GM18519 (cell line): Measurements from ENCODE around the gene MYO15A.

Experiments used
- ATAC-seq: cut with Tn5 transposase; IDR thresholded peaks from one replicate; pipeline ENCODE4 v1.9.1; 2021; ENCODE audit warnings: mild to moderate bottlenecking, moderate library complexity; ENCODE audit not compliant: unreplicated experiment, low FRiP score

The MYO15A gene, protein sequence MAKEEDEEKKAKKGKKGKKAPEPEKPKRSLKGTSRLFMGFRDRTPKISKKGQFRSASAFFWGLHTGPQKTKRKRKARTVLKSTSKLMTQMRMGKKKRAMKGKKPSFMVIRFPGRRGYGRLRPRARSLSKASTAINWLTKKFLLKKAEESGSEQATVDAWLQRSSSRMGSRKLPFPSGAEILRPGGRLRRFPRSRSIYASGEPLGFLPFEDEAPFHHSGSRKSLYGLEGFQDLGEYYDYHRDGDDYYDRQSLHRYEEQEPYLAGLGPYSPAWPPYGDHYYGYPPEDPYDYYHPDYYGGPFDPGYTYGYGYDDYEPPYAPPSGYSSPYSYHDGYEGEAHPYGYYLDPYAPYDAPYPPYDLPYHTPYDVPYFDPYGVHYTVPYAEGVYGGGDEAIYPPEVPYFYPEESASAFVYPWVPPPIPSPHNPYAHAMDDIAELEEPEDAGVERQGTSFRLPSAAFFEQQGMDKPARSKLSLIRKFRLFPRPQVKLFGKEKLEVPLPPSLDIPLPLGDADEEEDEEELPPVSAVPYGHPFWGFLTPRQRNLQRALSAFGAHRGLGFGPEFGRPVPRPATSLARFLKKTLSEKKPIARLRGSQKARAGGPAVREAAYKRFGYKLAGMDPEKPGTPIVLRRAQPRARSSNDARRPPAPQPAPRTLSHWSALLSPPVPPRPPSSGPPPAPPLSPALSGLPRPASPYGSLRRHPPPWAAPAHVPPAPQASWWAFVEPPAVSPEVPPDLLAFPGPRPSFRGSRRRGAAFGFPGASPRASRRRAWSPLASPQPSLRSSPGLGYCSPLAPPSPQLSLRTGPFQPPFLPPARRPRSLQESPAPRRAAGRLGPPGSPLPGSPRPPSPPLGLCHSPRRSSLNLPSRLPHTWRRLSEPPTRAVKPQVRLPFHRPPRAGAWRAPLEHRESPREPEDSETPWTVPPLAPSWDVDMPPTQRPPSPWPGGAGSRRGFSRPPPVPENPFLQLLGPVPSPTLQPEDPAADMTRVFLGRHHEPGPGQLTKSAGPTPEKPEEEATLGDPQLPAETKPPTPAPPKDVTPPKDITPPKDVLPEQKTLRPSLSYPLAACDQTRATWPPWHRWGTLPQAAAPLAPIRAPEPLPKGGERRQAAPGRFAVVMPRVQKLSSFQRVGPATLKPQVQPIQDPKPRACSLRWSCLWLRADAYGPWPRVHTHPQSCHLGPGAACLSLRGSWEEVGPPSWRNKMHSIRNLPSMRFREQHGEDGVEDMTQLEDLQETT (N-terminal part only)

DNA sequence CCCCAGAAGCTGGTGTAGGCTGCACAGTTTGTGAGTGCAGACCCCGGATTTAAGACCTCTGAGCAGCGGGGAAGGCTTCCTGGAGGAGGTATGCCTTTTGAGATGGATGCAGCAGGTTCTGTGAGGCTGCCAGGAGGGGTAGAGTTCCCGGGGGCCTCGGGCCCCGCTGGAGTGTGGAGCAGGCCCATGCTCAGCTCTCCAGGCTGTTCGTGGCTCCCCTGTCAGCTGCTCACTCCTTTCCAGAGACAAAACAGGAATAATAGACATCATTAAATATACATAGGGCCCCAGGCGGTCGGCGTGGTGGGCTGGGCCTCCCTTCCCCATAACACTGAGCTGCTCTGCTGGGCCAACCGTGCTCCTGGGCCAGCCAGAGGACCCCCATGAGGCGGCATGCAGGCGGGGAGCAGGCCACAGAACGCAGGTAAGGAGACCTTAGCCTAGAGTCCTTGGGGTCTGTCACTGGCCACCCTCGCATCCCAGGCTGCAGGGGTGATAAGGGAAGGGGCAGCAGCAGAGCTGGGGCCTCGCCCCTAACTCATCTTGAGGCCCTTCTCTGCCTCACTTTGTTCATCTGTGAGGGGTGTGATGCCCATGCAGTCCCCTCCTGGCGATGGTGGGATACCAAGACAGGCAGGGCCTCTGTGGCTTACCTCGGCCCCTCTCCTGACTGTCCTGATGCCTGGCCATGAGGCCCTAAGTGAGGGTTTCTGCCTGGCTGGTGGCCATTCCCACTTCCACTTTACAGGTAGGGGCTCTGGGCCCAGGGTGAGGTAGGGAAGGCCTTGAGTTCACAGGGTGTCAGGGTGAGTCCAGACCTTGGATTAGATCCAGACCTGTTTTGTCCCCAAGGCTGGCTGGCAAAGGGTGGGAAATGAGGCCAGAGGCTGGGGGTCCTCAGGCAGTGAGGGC is at the start of gene MYO15A:
MYO15A (plus strand) TSS at position 356 of the 912 bp plus-strand sequence. CDS start 10,045 bp downstream, outside the sequence.
- no peak for ATAC-seq

DNA sequence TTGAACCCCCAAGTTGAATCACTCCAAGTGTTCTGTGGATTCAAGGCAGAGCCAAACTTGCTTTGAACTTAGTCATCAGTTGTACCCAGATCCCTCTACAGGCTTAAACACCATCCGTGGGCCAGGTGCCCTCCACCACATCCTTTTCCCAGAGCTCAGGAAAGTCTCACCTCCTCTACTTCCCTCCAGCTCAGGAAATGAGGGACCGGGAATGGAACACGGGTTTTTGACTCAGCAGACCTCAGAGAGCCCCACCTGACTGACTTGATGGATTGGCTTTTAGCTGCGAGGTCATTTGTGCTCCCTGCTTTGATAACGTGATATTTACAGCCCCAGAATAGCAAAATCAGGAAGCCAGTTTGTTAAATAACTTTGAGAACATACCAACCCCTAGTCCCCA is 49.3 kb upstream of the MYO15A start:
- no peak for ATAC-seq

DNA sequence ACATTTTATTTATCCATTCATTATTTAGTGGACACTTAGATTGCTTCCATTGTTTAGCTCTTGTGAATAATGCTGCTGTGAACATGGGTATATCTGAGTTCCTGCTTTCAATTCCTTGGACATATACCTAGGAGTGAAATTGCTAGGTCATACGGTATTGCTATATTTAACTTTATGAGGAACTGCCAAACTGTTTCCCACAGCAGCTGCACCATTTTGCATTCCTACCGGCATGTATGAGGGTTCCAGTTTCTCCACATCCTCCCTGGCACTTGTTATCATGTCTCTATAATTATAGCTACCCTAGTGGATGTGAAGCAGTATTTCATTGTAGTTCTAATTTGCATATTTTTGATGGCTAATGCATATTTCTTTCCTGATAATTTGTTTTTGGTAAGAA is 44.5 kb upstream of the MYO15A start:
- no peak for ATAC-seq

DNA sequence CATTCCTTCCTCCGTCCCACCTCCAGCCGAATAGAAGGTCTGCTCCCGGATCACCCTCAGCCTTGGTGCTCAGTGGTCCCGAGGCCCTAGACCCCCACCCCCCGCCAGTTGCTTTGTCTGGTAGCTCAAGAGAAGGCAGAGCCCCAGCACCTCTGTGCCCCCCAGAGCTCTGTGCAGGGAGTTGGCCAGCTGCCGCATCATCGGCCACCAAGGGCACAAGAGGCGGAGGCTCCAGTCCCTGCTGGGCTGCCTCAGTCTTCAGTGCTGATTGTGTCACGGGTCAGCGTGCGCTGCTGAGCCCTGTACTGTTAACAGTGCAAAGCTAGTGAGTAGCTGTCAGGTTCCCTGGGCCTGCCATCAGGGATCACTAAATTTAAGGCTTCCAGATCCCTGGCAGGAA is 43.0 kb upstream of the MYO15A start:
- ATAC-seq: no peak

DNA sequence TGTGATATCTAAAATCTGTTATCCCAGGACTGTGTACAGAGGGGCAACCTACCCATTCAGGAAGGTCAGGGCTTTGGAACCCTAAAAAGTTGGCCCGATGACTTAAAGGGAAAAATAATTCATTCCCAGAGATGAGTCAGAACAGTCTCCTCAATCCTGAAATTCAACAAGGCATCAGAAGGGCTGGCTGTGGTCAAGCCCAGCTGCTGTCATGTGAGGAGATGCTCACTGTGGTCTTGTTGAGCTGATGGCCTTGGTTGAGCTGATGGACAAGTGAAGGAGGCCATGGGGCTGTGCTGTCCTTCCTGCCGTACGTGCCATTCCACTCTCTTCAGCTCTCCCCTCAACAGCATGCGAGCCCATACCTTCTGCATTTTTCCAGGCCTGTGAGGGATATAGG is 41.7 kb upstream of the MYO15A start:
- ATAC-seq: no peak

DNA sequence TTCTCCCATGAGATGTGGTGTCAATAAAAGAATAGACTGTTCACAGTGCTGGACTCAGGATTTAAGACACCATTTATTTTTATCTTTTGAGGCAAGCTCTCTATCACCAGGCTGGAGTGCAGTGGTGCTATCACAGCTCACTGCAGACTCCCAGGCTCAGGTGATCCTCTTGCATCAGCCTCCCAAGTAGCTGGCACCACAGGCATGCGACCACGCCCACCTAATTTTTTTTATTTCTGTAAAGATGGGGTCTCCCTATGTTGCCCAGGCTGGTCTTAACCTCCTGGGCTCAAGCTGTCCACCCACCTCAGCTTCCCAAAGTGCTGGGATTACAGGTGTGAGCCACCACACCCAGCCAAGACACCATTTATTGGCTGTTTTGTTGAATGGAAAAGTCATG is 39.5 kb upstream of the MYO15A start:
- ATAC-seq: no peak

DNA sequence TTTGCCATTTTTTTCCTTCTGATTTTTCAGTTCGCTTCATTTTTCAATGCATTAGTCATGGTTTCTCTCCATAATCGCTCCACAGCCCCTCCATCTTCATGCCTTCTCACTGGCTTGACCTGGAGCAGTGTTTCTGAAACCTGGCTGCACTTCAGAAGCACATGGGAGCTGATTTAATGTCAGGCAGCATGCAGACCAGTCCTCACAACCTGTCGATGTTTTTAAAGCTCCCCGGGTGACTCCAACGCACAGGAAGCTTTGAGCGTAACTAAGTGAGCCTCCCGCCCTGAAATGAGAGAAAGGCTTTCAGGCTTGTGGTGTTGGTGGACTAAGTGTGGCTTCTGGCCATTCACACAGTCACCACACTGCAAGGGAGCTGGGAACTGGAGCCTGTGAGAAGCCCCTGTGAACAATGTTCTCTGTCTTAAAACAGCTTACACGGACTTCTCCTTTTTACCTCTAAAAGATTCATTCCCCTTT is 37.7 kb upstream of the MYO15A start:
- no peak for ATAC-seq

DNA sequence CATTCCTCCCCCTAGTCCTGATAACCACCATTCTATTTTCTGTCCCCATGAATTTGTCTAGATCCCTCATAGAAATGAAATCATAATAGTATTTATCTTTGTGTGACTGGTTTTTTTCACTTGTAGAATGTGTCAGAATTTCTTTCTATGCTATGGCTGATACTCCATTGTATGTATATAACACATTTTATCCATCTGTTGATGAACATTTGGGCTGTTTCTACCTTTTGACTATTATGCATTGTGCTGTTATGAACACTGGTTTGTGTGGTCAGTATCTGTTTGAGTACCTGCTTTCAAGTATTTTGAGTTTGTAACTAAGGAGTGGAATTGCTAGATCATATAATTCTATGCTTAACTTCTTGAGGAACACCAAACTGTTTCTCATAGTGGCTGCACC is 36.8 kb upstream of the MYO15A start:
- no peak for ATAC-seq

DNA sequence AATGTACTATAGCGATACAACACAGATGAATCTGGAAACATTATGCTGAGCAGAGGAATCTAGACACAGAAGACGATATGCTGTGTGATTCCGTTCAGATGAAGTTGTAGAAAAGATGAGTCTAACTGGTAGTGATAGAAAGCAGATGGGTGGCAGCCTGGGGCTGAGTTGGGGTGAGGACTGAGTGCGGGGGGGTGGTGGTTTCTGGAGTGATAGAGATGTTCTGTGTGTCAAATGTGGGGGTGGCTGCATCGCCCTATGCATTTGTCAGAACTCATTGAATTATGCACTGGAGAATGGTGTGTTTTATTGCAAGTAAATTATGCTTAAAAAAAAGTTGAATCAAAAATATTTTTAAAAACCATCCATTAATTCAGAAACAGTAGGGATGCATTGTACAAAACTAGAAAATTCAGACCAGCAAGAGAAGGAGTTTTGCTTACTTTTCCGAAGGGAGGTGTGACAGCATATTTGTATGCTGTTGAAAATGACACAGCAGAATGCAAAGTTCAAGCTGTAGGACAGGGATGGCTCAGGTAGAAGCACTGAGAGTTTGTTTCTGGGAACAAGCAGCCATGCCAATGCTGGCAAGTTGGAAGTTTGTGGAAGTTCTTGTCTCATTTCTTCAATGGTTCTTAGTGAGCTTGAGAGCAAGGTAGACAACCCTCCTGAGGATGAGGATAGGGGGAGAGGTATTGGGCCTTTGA is 33.8 kb upstream of the MYO15A start:
- ATAC-seq: no peak

DNA sequence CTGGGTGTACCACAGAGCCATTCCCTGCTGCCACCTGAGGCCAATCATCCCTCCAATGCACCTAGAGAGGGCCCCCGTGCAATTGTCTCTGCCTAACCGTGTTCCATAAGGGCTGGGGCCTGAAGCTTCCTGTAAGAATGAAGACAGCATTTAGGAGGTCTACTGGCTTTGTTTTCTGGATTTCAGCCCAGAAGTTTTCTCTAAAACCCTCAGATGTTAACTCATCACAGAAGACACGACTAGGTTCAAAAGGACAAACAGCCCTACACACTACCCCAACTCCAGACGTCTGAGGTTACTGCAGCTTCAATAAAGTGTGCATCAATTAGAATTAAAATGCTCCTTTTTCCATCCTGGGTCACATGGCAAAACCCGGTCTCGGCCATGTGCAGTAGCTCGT is 31.6 kb upstream of the MYO15A start:
- ATAC-seq: no peak

DNA sequence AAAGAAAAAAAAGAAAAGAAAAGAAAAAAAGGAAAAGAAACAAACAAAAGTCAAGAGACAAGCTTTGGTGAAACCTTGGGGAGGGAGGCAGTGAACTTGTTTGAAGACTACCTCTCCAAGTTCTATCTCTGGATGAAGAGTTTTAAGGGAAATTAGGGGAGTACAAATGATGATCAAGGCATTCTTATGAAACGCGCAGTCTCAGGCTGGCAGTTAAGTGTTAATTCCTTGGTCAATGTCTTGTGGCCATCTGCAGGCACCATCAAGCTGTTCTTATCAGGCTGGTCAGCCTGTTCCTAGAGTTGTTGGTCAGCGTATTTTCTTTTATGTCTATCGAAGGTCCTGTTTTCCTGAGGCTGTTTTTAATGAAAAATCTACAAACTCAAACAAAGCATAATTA is 29.0 kb upstream of the MYO15A start:
- ATAC-seq: no peak

DNA sequence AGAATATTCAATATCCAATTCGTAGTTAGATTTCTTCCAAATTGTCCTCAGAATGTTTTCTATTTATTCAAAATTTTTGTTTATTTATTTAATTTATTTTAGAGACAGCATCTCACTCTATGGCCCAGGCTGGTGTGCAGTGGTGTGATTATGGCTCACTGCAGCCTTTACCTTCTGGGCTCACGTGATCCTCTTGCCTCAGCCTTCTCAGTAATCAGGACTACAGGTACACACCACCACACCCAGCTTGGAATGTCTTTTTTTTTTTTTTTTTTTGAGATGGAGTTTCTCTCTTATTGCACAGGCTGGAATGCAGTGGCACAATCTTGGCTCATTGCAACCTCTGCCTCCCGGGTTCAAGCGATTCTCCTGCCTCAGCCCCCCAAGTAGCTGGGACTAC is 24.3 kb upstream of the MYO15A start:
- no peak for ATAC-seq

DNA sequence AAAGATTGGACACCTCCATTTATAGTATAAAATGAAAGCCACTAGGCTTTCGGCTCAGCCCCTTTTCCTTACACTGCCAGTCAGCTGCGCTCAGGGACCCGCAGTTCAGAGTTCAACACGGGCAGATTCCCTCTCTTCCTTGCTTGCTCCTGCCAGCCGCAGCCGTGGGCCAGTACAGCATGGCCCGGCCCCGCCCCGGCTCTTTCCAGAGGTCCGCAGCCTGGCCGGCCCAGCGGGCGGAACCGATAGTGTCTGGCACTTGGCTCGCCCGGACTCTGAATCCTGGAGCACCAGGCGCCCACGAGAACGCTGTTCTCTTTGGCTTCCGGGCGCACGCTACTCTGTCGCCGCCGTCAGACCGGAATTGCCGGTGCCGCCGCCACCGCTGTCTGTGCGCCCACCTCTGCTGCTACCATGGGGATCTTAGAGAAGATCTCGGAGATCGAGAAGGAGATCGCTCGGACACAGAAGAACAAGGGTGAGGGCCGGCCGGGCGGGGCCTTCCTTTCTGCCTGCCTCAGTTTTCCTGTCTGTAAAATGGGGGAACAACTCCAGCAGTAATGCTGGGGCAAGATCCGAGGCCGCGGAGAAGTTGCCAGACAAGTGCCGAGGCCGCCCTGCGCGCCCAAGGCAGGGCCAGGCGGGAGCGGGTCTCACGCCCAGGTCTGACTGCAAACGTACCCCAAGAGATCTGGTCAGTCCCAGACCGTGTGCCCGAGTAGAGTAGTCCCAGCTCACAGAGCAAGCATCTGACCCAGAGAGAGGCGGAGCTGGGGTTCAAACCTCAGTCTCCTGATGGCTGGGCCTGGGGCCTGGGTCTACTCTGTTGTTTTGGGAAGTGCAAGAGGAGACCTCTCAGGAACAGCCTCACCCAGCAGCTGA is 20.7 kb upstream of the MYO15A start, which contains the start of gene DRG2:
DRG2 (plus strand) TSS at position 339 of the 882 bp plus-strand sequence; CDS start at position 415, 76 bp downstream.
- peak; percentile 51 for ATAC-seq

DNA sequence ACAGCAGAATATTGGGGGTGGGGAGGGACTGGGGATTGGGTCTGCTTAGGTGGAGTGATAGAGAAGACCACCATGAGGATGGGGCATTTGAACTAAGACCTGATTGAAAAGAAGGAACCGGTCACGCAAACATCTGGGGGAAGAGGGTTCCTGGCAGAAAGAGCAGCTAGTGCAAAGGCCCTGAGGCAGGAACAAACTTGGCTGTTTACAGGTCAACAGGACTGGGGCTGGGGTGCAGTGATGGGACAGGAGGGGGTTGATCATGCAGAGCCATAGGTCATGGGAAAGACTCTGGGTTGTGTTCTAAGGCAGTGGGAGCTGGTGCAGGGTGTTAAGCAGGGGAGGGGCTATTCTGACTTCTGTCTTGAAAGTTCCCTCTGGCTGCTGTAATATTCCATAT is 18.9 kb upstream of the MYO15A start:
- ATAC-seq: no peak

DNA sequence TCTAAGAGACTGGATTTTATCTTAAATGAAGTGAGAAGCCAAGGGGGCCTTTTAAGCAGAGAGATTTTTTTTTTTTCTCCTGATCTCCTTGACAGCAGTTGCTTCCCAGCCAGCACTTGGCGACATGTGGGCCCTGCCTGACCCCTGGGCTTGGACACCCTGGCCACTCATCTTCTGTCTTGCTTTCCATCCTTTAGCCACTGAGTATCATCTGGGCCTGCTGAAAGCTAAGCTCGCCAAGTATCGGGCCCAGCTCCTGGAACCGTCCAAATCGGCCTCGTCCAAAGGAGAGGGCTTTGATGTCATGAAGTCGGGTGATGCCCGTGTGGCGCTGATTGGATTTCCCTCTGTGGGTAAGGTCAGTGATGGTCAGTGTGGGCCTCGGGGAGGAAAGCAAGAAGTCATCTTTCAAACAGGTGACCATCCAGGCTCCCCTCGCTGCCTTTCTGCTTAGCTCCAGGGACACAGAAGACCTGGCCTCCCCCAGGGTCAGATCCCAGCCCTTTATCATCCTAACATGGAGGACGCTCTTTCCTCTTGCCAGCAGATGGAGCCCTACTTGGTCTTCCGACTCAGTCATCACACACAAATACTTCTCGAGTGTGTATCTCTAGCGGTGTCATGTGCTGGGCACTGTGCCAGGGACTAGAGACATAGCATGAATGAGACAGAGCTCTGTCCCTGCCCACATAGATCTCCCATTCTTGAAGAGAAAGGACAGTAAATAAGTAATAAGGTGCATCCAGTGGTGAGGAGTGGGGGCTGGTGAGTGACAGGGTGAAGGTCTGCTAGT is 14.7 kb upstream of the MYO15A start:
- ATAC-seq: no peak

DNA sequence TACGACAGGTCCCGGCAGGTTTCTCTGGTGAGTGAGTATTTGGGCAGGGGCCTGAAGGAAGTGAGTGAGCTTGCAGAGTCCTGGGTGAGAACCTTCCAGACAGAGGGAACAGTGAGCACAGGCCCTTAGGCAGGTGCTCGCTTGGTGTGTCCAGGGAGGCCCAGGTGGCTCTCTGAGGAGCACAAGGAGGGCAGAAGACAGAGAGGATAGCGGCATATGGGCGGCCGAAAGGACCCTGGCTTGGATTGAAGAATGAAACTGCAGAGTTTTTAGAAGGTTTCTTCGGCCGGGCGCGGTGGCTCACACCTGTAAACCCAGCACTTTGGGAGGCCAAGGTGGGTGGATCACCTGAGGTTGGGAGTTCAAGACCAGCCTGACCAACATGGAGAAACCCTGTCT is 14.1 kb upstream of the MYO15A start:
- ATAC-seq: no peak

DNA sequence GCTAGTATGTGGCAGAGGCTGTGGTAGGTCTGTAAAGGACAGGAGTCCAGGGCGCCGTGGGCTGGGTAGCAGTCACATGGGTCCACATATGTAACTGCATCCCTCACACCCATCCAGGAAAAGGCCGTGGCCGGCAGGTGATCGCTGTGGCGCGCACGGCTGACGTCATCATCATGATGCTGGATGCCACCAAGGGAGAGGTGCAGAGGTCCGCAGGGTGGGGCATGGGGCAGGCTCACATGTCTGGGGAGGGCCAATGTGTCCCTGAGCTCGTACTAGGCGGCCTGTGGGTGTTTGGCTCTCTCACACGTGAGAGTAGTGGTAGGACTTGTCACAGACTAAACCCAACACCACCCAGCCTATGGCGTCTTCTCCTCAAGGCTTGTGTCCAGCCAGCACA is 9.0 kb upstream of the MYO15A start:
- ATAC-seq: no peak
